Naive B cell (primary cell): ENCODE data around the gene TGFB1. TPM values are rescaled to one million over a fixed set of nuclear protein-coding genes. Genes with fewer than 3 reads are reported as not detected.
"Not testable (repeated sequence)": the region's sequence is repeated elsewhere in the genome, so short reads cannot be mapped to it uniquely, and the experiment has no call there.

Source experiments
- ATAC-seq, 2 donors: fragments of 150-1000 bp; cut with Tn5 transposase; 2 replicates each; pipeline ENCODE4 v1.10.0; 2021; ENCODE audit warnings: low read depth in 2 of 2, mild to moderate bottlenecking in 2 of 2, moderate library complexity in 2 of 2
- DNase-seq: peaks from one replicate; pipeline ENCODE4 v3.0.0; 2022
- H3K27ac Mint-ChIP-seq, 6 donors: one replicate each; pipeline ENCODE4 v1.8.0; 2020 to 2022; ENCODE audit warnings: mild to moderate bottlenecking in 6 of 6, mixed read lengths in 6 of 6, moderate library complexity in 5 of 6, inconsistent platforms in 2 of 6
- H3K27me3 Mint-ChIP-seq, 3 donors: one replicate each; pipeline ENCODE4 v1.8.0; 2021 to 2022; ENCODE audit warnings: mixed read lengths in 3 of 3, mild to moderate bottlenecking in 1 of 3
- H3K36me3 Mint-ChIP-seq, 2 donors: one replicate each; pipeline ENCODE4 v1.8.0; 2020 to 2022; ENCODE audit warnings: mixed read lengths in 2 of 2, inconsistent platforms in 1 of 2, mild to moderate bottlenecking in 1 of 2
- H3K4me1 Mint-ChIP-seq, 3 donors: one replicate each; pipeline ENCODE4 v1.8.0; 2020 to 2022; ENCODE audit warnings: mixed read lengths in 3 of 3, inconsistent platforms in 1 of 3, mild to moderate bottlenecking in 1 of 3, moderate library complexity in 1 of 3
- H3K4me3 Mint-ChIP-seq, 8 donors: one replicate each; pipeline ENCODE4 v1.8.0; 2020 to 2022; ENCODE audit warnings: mild to moderate bottlenecking in 8 of 8, mixed read lengths in 8 of 8, moderate library complexity in 8 of 8, inconsistent platforms in 2 of 8
- H3K9me3 Mint-ChIP-seq, 7 donors: one replicate each; pipeline ENCODE4 v1.8.0; 2020 to 2022; ENCODE audit warnings: mixed read lengths in 7 of 7, mild to moderate bottlenecking in 5 of 7, inconsistent platforms in 2 of 7, moderate library complexity in 1 of 7
- polyA plus RNA-seq, 6 donors: library from polyadenylated mRNA; unstranded; fragments of 300-500 nt; fragmentation: Illumina TruSeq; gene quantifications; one replicate each; pipeline ENCODE4 v1.2.3, GENCODE V29; 2021; ENCODE audit warnings: low read depth in 6 of 6

Gene TGFB1
- polyA plus RNA-seq, 6 donors from 2014 or later = 20.1 to 61.9 (median 35.4) TPM

DNA sequence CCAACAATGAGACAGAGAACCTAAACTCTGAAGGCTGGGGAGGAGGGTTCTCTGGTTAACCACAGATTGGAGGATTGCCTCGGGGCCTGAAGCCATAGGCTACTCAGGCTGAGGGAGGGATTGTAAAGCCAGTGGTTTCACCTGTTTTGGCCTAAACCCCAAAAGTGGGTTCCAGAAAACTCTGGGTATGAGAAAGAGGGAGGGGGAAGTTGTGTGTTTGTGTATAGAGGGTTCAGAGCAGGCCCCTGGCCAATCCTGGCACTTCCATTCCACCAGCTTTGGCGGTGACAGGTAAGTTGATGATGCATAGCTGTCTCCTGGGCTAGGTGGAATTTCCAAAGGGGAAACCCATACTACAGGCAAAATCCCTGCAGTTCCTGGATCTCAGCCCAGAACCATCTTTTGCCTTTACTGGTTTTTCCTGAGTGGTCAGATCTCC is 57.3 kb downstream of the TGFB1 start:
- Mint-ChIP-seq H3K4me1 (peaks cover 33 to 52% (median 42%) of the 10 kb centered on the region in 3 donors), H3K27me3 (no peaks in the 10 kb centered on the region), H3K4me3 (no peak overlapping the region), H3K27ac (peak overlapping the region; percentile 96 to 99 (median 98)), H3K36me3 (peaks cover 12 to 21% of the 10 kb centered on the region in 2 donors), H3K9me3 (no peaks in the 10 kb centered on the region)
- DNase-seq = no peak
- no peak for ATAC-seq

GRCh38 chr19:41295499-41295898 is 58.2 kb downstream of the TGFB1 start:
- Mint-ChIP-seq H3K27me3 (no peaks in the 10 kb centered on the region), H3K27ac (peak overlapping the region in 5 of 6 donors; percentile 82 to 99 (median 98)), H3K36me3 (peaks cover 12 to 21% of the 10 kb centered on the region in 2 donors), H3K4me1 (peaks cover 28 to 42% (median 36%) of the 10 kb centered on the region in 3 donors), H3K4me3 (peak overlapping the region in 1 of 8 donors; percentile 47), H3K9me3 (no peaks in the 10 kb centered on the region)
- no peak for DNase-seq
- no peak for ATAC-seq

GRCh38 chr19:41294393-41294792 is 59.3 kb downstream of the TGFB1 start:
- no peaks in the 10 kb centered on the region for H3K9me3 Mint-ChIP-seq
- peak overlapping the region in 1 of 8 donors; percentile 15 for H3K4me3 Mint-ChIP-seq
- H3K4me1 Mint-ChIP-seq = peaks cover 22 to 31% (median 29%) of the 10 kb centered on the region in 3 donors
- H3K36me3 Mint-ChIP-seq = peaks cover 12 to 21% of the 10 kb centered on the region in 2 donors
- H3K27me3 Mint-ChIP-seq = no peaks in the 10 kb centered on the region
- no peak for ATAC-seq
- DNase-seq = no peak
- H3K27ac Mint-ChIP-seq = peak overlapping the region in 4 of 6 donors; percentile 42 to 97 (median 53)

DNA sequence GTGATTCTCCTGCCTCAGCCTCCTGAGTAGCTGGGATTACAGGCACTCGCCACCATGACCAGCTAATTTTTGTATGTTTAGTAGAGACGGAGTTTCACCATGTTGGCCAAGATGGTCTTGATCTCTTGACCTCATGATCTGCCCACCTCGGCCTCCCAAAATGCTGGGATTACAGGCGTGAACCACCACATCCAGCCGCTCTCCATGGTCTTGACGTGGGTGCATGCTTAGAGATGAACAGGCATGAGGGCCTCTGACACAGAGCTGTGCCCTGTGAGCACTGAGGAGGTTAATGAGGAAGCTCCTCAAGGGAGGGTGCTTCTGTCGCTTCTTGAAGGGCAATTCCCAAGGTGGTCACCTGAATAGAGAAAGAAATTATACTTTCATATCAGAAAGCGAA is 63.9 kb downstream of the TGFB1 start:
- not testable (repeated sequence) for DNase-seq, ATAC-seq, H3K4me3 Mint-ChIP-seq, H3K27ac Mint-ChIP-seq, H3K9me3 Mint-ChIP-seq, H3K27me3 Mint-ChIP-seq, H3K4me1 Mint-ChIP-seq
- H3K36me3 Mint-ChIP-seq = peaks cover 7 to 16% of the 10 kb centered on the region in 2 donors

- Mint-ChIP-seq H3K4me1 (peaks cover 0 to 2% (median 0%) of the 10 kb centered on the region in 3 donors), H3K4me3 (peak overlapping the region in 1 of 8 donors; percentile 44), H3K27me3 (no peaks in the 10 kb centered on the region), H3K27ac (peak overlapping the region in 2 of 6 donors; percentile 36 to 79), H3K36me3 (peaks cover 0 to 7% of the 10 kb centered on the region in 2 donors), H3K9me3 (no peaks in the 10 kb centered on the region)
- DNase-seq (no peak), ATAC-seq (no peak)
Measured at GRCh38 chr19:41288673-41289530, 64.8 kb downstream of the TGFB1 start.

Other genes with a start within 250 kb of the TGFB1 start
- under 1 TPM in 1 of 6 donors, not detected in 5; 0.13 TPM for gene CYP2F1, start 239.5 kb downstream of the TGFB1 start, polyA plus RNA-seq
- gene CYP2S1, start 160.7 kb downstream of the TGFB1 start, polyA plus RNA-seq = not detected
- 1 to 10 TPM in 1 of 6 donors, under 1 TPM in 4, not detected in 1; 0.05 to 1.4 (median 0.26) TPM for gene AXL, start 134.7 kb downstream of the TGFB1 start, polyA plus RNA-seq
- gene HNRNPUL1, start 89.5 kb downstream of the TGFB1 start, polyA plus RNA-seq = 10 to 100 TPM; 26.2 to 85.3 (median 54.4) TPM
- gene CCDC97, start 43.8 kb downstream of the TGFB1 start, polyA plus RNA-seq = 10 to 100 TPM; 19.8 to 37.2 (median 31.7) TPM
- 10 to 100 TPM in 5 of 6 donors, 1 to 10 TPM in 1; 3.2 to 17.3 (median 14.3) TPM for gene B9D2, start 10.2 kb upstream of the TGFB1 start, polyA plus RNA-seq
- 1 to 10 TPM in 5 of 6 donors, not detected in 1; 1.7 to 3.5 (median 2.2) TPM for gene TMEM91, start 22.6 kb upstream of the TGFB1 start, polyA plus RNA-seq
- 10 to 100 TPM; 48.5 to 74.5 (median 62.6) TPM for gene EXOSC5, start 43.4 kb upstream of the TGFB1 start, polyA plus RNA-seq
- gene BCKDHA, start 43.9 kb upstream of the TGFB1 start, polyA plus RNA-seq = 10 to 100 TPM; 50.3 to 79.8 (median 68.0) TPM
- under 1 TPM in 4 of 6 donors, not detected in 2; 0.26 to 0.93 (median 0.35) TPM for gene B3GNT8, start 73.5 kb upstream of the TGFB1 start, polyA plus RNA-seq
- gene DMAC2, start 86.0 kb upstream of the TGFB1 start, polyA plus RNA-seq = 10 to 100 TPM; 47.0 to 67.1 (median 57.7) TPM
- gene ERICH4, start 89.2 kb upstream of the TGFB1 start, polyA plus RNA-seq = not detected
- 10 to 100 TPM in 5 of 6 donors, 1 to 10 TPM in 1; 7.1 to 57.2 (median 20.0) TPM for gene CEACAM21, start 222.2 kb upstream of the TGFB1 start, polyA plus RNA-seq